HG03135 (cell line): ENCODE measurements around the gene DUSP15.
A peak's percentile ranks its signal among the peaks of the same experiment; 100 is the strongest.
"Not testable (repeated sequence)": the region's sequence is repeated elsewhere in the genome, so short reads cannot be mapped to it uniquely, and the experiment has no call there.

Experiments
- ATAC-seq: cut with Tn5 transposase; IDR thresholded peaks from one replicate; pipeline ENCODE4 v1.9.1; 2021; ENCODE audit warnings: mild to moderate bottlenecking, moderate library complexity; ENCODE audit not compliant: unreplicated experiment

DUSP15 gene

DNA sequence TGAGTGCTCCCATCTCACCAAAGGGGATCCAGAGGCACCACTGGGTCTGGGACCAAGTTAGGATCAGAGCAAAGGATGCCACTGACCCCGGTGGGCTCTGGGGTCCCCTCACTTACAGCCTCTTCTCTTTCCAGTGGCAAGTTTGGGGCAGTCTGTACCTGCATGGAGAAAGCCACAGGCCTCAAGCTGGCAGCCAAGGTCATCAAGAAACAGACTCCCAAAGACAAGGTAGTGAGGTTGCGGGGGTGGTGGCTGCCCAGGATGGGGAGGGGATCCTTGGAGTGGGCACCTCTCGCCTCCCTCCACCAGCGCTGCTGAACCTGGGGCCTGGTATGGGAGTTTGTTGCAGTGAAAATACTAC, 46.2 kb downstream of the DUSP15 start:
- no peak for ATAC-seq

DNA sequence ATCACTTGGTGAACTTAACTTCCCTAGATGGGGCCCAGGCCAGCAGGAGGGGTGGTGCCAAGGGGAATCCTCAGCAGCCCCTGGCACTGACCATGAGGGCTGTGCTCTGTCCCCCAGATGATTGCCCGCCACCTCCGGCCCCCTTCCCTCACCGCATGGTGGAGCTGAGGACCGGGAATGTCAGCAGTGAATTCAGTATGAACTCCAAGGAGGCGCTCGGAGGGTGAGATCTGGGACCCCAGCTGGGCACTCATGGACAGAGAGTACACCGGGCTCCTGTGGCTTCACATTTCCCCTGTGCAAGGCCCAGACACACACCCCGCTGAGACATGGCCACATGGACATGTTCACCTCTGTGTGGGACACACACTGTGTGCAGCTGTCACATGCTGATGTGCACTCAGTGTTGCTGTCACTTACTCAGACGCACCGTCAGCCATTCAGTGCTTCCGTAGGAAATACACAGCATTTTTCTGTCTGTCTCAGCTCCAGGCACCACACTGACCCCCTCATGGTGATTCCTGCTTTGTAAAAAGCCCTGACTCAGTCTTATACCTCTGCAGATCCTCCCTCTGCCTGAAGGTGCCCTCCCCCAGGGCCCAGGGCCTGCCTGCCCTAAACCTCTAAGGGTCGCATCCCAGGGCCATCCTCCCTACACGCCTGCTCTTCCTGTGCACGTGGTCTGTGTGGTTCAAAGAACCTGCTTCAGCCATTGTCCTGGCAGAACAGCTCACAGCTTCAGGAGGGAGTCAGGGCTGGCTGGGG, 46.8 kb downstream of the DUSP15 start:
- ATAC-seq = no peak

DNA sequence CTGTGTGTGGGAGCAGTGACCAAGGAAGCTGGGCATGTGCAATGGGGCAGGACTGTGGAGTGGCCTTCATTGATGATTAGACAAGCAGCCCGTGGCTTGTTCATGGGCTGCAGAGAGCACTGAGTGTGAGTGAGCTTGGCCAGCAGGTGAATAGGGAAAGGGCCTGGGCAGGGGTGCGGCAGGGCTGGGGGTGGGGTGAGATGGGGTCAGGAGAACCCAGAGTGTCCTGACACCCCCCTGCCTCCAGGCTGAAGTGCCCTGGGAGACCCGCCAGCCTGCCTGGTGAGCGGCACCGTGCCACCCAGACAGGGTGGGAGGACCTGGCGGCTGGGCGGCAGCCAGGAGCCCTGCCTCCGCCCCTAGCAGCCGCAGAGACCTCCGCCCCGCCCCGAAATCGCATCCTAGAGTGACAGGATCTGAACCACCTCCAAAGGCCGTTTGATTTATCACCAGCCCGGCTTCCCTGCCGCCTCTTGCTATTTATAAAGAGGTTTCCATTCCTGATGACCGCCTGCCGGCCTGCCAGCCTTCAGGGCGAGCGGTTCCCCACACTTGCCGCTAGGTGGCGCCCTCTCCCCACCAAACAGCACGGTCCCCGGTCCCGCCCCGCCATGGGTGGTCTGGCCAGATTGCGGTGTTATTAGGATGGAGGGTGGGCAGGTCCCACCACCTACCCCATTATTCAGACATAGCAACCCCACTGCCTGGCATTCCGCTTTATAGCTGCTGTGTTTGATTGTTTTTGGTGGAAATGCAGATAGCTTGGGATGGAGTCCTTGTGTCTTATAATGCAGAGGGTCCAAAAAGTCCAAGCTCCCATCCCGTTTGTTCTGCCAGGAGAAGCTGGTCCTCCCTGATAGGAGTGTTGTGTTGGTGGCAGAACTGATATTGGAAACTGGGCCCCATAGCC, 47.7 kb downstream of the DUSP15 start:
- ATAC-seq = peak; percentile 83

DNA sequence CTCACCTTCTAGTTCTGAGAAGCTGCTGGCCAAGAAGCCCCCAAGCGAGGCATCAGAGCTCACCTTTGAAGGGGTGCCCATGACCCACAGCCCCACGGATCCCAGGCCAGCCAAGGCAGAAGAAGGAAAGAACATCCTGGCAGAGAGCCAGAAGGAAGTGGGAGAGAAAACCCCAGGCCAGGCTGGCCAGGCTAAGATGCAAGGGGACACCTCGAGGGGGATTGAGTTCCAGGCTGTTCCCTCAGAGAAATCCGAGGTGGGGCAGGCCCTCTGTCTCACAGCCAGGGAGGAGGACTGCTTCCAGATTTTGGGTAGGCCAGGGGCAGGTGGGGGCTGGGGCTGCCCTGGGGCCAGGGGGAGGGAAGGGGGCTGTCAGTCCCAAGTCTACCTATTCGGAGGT, 48.9 kb downstream of the DUSP15 start:
- no peak for ATAC-seq

DNA sequence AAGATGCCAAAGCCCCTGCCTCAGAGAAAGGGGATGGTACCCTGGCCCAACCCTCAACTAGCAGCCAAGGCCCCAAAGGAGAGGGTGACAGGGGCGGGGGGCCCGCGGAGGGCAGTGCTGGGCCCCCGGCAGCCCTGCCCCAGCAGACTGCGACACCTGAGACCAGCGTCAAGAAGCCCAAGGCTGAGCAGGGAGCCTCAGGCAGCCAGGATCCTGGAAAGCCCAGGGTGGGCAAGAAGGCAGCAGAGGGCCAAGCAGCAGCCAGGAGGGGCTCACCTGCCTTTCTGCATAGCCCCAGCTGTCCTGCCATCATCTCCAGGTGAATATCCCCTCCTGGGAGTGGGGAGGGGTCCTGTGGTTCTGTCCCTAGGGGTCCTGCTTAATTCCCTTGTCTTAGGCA, 50.1 kb downstream of the DUSP15 start:
- no peak for ATAC-seq

DNA sequence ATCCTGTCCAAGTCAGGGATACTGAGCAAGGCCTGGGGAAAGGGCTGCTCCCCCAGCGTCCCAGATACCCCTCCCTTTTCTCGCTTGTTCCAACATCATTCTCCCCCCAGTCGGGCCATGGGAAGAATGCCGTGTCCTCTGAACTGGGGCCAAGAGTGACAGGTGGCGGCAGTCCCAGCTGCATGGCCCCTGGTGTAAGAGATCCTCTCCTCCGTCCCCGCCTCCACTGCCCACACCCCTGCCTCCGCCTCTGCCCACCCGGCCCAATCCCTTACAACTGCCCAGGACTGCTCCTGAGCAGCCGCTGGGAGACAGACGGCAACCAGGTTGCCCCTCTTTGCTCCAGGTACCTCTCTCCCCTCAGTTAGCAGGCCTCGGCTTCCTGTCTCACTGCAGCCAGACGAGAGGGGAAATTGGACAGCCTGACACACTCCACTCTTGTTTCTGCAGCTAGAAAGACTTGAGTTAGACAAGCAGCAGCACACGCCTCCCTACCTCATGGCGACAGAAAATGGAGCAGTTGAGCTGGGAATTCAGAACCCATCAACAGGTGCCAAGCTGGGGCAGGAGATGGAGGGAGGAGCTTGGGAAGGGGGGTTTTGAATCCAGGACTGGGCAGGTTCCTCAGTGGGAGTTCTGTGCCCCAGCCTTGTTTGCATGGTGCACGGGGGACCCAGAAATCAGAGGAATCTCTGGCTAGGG, 51.1 kb downstream of the DUSP15 start, which contains the start of gene MYLK2:
Gene MYLK2, plus strand, starts transcription at position 274 of the 702 bp plus-strand sequence. Its CDS starts 225 bp downstream, at position 499.
- ATAC-seq = no peak

DNA sequence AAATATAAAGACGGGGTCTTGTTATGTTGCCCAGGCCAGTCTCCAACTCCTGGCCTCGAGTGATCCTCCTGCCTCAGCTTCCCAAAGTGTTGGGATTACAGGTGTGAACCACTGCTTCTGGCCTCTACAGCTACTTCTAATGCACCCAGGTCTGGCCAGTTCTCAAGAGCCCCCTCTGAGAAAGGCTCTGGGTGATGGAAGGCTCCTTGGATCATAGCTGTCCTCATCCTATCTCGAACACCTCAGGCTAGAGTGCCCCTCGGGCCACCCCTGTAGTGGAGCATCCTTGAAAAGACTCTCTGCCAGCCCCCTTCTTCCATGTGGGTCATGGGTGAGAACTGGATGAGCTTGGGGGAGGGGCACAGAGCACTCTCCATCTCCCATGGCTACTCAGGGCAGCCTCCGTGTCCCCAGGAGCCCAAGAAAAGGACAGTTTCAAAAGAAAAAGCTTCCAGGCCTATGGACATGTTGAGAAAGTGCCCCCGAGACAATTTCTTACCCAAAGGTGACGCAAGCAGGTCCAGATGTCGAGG, 51.9 kb downstream of the DUSP15 start:
- no peak for ATAC-seq

DNA sequence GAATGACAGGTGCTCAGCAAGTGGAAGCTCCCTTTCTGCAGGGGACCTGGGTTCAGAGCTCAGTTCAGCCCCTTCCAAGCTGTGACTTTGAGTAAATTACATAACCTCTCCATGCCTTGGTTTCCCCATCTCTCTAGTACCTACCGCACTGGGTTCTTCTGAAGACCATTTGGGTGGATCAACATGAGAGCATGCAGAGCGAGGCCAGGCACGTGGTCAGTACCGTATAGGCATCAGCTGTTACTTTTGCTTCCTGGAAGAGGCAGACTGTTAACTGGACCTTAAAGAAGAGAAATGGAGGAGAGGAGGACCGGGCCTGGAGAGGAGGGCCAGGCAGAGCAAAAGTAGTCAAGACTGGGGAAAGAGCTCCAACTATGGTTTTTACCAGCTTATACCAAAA, 52.9 kb downstream of the DUSP15 start:
- no peak for ATAC-seq

DNA sequence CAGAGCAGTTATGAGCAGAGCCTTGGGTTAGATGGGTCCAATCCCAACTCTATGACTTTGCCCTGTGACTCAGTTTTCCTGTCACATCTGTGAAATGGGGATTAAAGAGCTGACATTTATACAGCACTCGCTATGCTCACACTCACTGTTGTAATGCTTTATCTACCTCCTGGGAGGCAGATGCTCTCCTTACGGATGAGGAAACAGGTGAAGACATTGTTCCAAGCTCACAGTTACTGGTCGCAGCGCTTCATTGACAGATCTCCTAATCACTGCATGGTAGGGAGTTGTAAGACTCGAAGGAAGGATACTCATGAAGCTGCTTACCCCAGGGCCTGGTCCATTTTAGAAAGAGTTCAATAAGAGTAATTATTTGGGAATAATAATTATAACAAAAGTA, 54.1 kb downstream of the DUSP15 start:
- no peak for ATAC-seq

DNA sequence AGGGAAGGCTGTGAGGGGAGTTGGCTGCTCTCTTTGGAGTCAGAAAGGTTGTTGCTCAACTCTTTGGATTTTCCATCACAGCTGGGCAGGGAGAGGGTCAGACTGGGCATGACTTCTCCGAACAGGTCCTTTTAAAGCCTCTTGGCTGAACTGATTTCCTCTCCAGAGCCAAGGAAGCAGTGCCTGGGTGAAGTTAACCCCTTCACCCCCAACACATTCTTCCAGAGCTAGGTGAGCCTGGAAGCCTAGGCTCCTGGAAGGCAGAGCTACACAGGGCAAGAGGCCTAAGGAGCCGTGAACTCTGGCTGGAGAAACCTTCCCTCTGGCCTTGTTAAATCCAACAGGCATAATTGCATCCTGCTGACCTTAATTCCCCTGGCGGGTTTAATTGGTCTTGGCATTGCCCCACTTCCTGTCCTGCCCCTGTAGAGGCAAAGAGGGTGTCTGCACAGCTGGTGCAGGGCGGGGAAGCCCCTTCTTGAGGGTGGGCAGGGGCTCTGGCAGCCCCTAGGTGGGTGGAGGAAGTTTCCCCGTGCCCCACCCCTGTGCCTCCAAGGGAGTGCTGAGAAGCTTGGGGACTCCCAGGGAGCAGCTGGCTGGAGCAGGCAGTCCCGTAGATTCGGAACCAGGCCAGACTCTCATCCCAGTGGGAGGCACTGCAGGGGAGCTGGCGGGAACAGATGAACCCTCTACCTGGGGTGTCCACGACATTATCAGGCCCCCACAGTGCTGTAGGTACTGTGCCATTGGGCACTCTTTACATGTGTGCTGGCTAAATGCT, 54.7 kb downstream of the DUSP15 start:
- ATAC-seq = no peak

DNA sequence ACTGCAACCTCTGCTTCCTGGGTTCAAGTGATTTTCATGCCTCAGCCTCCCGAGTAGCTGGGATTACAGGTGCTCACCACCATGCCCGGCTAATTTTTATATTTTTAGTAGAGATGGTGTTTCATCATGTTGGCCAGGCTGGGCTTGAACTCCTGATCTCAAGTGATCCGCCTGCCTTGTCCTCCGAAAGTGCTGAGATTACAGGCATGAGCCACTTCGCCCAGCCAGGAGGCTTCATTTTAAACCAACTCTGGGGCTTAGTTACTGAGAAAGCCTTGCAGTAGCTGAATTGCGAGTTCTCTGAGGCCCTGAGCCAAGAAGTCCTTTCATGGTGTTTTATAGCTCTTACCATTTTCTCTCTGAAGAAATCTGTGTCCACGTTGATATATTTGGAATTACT, 56.2 kb downstream of the DUSP15 start:
- not testable (repeated sequence) for ATAC-seq

DNA sequence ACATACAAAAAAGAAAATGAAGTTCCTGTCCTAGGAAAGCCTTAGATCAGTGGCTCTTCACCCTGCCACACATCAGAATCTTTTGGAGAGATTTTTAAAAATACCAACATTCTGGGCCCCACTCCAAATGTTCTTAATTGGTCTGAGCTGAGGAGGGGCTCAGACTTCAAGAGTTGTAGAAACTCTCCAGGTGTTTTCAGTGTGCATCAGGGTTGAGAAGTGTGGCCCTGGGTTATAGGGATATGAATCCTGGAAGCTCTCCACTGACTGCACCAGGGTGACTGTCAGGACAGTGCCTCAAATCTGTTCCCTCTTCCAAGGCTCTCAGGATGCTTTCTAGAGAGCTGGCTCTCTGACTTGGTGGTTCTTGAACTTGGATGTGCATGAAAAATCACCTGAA, 56.7 kb downstream of the DUSP15 start:
- no peak for ATAC-seq

DNA sequence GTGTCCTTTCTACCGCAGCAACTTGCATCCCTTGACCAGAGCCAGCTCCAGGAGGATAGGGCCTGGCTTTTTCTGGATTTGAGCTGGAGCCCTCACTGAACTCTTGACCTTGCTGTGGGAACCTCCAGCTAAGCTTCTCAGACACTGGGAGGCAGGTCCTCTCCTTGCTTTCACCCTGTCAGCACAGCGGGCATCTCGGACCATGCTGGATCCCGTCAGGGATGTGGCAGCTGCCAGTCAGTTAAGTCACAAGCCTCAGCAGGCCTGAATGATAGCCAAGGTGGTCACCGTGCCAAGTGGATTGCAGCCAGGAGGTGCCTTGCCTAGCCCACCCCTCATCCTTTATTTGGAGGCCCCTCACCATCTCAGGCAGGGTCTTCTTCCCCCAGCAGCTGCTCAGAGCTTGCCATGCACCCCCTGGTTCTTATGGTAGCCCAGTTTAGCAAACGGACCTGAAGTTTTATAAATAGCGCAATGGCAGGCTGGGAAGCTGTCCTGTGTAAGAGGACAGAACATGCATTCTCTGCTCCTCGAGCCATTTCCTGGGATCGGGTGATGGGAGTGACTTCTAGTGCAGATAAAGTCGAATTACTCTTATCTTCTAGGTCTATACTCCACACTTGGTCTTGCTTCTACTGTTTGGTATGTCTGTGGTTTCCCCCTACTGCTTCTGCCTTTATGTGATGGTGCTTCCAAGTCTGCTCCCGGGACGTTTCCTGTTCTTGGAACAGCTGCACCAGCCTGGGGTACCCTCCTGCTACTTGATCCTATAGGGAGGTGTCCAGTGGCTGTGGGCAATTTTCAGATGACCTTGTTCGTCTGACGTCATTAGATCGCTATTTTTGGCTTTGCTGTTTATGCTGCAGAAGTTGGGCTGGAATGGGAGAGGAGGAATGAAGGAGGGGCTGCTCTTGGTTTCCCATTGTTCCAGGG, 58.3 kb downstream of the DUSP15 start:
- ATAC-seq = no peak

DNA sequence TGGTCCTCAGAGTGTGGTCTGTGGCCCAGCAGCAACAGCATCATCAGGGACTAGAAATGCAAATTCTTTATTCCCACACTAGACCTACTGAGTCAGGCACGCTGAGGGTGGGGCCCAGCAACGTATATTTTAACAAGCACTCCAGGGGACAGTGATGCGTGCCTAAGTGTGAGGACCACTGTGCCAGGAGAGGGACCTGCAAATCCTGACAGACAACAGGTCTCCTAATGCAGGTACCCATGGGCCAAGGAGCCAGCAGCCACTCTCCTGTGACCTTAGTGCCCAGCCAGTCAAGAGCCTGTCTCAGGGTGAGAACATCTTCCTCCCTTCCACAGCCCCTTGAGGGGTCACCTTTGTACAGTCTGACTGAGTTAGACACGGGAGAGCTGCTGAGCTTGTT, 59.1 kb downstream of the DUSP15 start:
- ATAC-seq = no peak
